ENCODE data around the gene KIR3DL2.
"Not testable (repeated sequence)": the region's sequence is repeated elsewhere in the genome, so short reads cannot be mapped to it uniquely, and the experiment has no call there.

KIR3DL2 gene

GRCh38 chr19:54850061-54850640, at the start of gene KIR3DL2:
KIR3DL2 (plus strand) TSS chr19:54850443; CDS start chr19:54850476, 33 bp downstream.
- not testable (repeated sequence) for DNase-seq

GRCh38 chr19:54803410-54803809, 46.8 kb upstream of the KIR3DL2 start, which contains the start of gene KIR2DL4:
KIR2DL4 (plus strand) TSS chr19:54803610; CDS start chr19:54803652, 42 bp downstream.
- DNase-seq, result no peak

- DNase-seq, result no peak
Observed at GRCh38 chr19:54804101-54804500, 46.1 kb upstream of the KIR3DL2 start.

GRCh38 chr19:54804571-54804970, 45.7 kb upstream of the KIR3DL2 start:
- DNase-seq, result no peak

- no peak for DNase-seq
Observed at GRCh38 chr19:54805665-54806515, 44.4 kb upstream of the KIR3DL2 start.

GRCh38 chr19:54806516-54806838, 43.8 kb upstream of the KIR3DL2 start:
- DNase-seq, result no peak

- DNase-seq, result not testable (repeated sequence)
Observed at GRCh38 chr19:54814571-54814970, 35.7 kb upstream of the KIR3DL2 start.

- DNase-seq, result not testable (repeated sequence)
Observed at GRCh38 chr19:54816251-54816650, 34.0 kb upstream of the KIR3DL2 start, which contains the start of gene KIR3DL1. KIR3DL1 (plus strand) TSS chr19:54816468.

- no peak for DNase-seq
Observed at GRCh38 chr19:54817670-54818536, 32.3 kb upstream of the KIR3DL2 start.

- DNase-seq, result not testable (repeated sequence)
Observed at GRCh38 chr19:54824416-54824815, 25.8 kb upstream of the KIR3DL2 start.

GRCh38 chr19:54825326-54825725, 24.9 kb upstream of the KIR3DL2 start:
- not testable (repeated sequence) for DNase-seq

- not testable (repeated sequence) for DNase-seq
Observed at GRCh38 chr19:54828064-54828463, 22.2 kb upstream of the KIR3DL2 start.

GRCh38 chr19:54832496-54832895, 17.7 kb upstream of the KIR3DL2 start, which contains the start of gene KIR2DS4:
KIR2DS4 (plus strand) TSS chr19:54832676.
- DNase-seq, result not testable (repeated sequence)

- DNase-seq, result not testable (repeated sequence)
Observed at GRCh38 chr19:54835126-54835525, 15.1 kb upstream of the KIR3DL2 start.

GRCh38 chr19:54837522-54837921, 12.7 kb upstream of the KIR3DL2 start:
- not testable (repeated sequence) for DNase-seq

GRCh38 chr19:54843171-54843570, 7.1 kb upstream of the KIR3DL2 start:
- not testable (repeated sequence) for DNase-seq

GRCh38 chr19:54850930-54851329, 687 bp downstream of the KIR3DL2 start:
- DNase-seq, result no peak

GRCh38 chr19:54851353-54851752, 1.1 kb downstream of the KIR3DL2 start:
- DNase-seq, result no peak

- not testable (repeated sequence) for DNase-seq
Observed at GRCh38 chr19:54855241-54855640, 5.0 kb downstream of the KIR3DL2 start.

- DNase-seq, result not testable (repeated sequence)
Observed at GRCh38 chr19:54858476-54858875, 8.2 kb downstream of the KIR3DL2 start.

GRCh38 chr19:54859421-54859820, 9.2 kb downstream of the KIR3DL2 start:
- not testable (repeated sequence) for DNase-seq

- DNase-seq, result not testable (repeated sequence)
Observed at GRCh38 chr19:54863459-54863858, 13.2 kb downstream of the KIR3DL2 start.

GRCh38 chr19:54871696-54872095, 21.5 kb downstream of the KIR3DL2 start:
- no peak for DNase-seq
